HepG2 (cell line): ENCODE measurements around the gene PIP5K1C. TPM values are rescaled to one million over a fixed set of nuclear protein-coding genes. Genes with fewer than 3 reads are reported as not detected.
A peak's percentile ranks its signal among the peaks of the same experiment; 100 is the strongest.

Source experiments
- AKNA ChIP-seq: sonication (generic); formaldehyde crosslinking; IDR thresholded peaks from 2 replicates; pipeline ENCODE4 v1.4.0; 2020; ENCODE audit warnings: missing genetic modification reagents, borderline replicate concordance
- ARID3A ChIP-seq: IDR thresholded peaks from 2 replicates; pipeline ENCODE4 v1.6.1; 2012; ENCODE audit warnings: low read depth, low read length, improper control_type of control experiment
- ARNT ChIP-seq: fragments of 450-650 bp; IDR thresholded peaks from 2 replicates; pipeline ENCODE4 v1.6.1; 2017
- CBX2 ChIP-seq, 2 experiments: fragments of 200-600 bp in 1 of 2; sonication (generic); formaldehyde crosslinking in 1 of 2; IDR thresholded peaks; 2 replicates each; pipeline versions ENCODE4 v1.7.0 to v1.8.1; 2018 to 2022; ENCODE audit warnings: low read depth in 2 of 2, low read length in 1 of 2, mild to moderate bottlenecking in 1 of 2, missing genetic modification reagents in 1 of 2
- FOSL1 ChIP-seq: sonication (generic); formaldehyde crosslinking; IDR thresholded peaks from 2 replicates; pipeline ENCODE4 v1.9.0; 2021; ENCODE audit warnings: missing genetic modification reagents, borderline replicate concordance
- FOXO1 ChIP-seq: sonication (generic); formaldehyde crosslinking; IDR thresholded peaks from 2 replicates; pipeline ENCODE4 v1.4.0; 2020; ENCODE audit warnings: missing genetic modification reagents
- HHEX ChIP-seq: IDR thresholded peaks from 2 replicates; pipeline ENCODE4 v1.6.1; 2016; ENCODE audit warnings: control low read depth
- IKZF1 ChIP-seq: fragments of 450-650 bp; IDR thresholded peaks from 2 replicates; pipeline ENCODE4 v1.7.1; 2016
- JUN ChIP-seq: sonication (generic); formaldehyde crosslinking; IDR thresholded peaks from 2 replicates; pipeline ENCODE4 v1.4.0; 2020; ENCODE audit warnings: mild to moderate bottlenecking, missing genetic modification reagents
- MTERF4 ChIP-seq: sonication (generic); formaldehyde crosslinking; IDR thresholded peaks from 2 replicates; pipeline ENCODE4 v1.8.0; 2023; ENCODE audit warnings: mild to moderate bottlenecking, missing genetic modification reagents
- NFIC ChIP-seq: IDR thresholded peaks from 2 replicates; pipeline ENCODE4 v1.6.1; 2012; ENCODE audit warnings: mild to moderate bottlenecking, low read length, inconsistent platforms
- STAG1 ChIP-seq: sonication (generic); formaldehyde crosslinking; IDR thresholded peaks from 2 replicates; pipeline ENCODE4 v1.4.0; 2020; ENCODE audit warnings: missing genetic modification reagents
- TBP ChIP-seq: sonication (generic); formaldehyde crosslinking; IDR thresholded peaks from 2 replicates; pipeline ENCODE4 v1.5.0; 2020; ENCODE audit warnings: missing genetic modification reagents
- ZFP36 ChIP-seq: fragments of 150-350 bp; IDR thresholded peaks from 2 replicates; pipeline ENCODE4 v1.6.1; 2018; ENCODE audit warnings: borderline replicate concordance, low read length, low read depth; ENCODE audit not compliant: partially characterized antibody
- ZFX ChIP-seq: sonication (generic); formaldehyde crosslinking; IDR thresholded peaks from 2 replicates; pipeline ENCODE4 v1.4.0; 2020; ENCODE audit warnings: mild to moderate bottlenecking, low read depth, missing genetic modification reagents, moderate library complexity
- ZNF543 ChIP-seq: sonication (generic); formaldehyde crosslinking; IDR thresholded peaks from 2 replicates; pipeline ENCODE4 v1.4.0; 2020; ENCODE audit warnings: mild to moderate bottlenecking, missing genetic modification reagents
- ZNF670 ChIP-seq: sonication (generic); formaldehyde crosslinking; IDR thresholded peaks from 2 replicates; pipeline ENCODE4 v1.8.0; 2022; ENCODE audit warnings: mild to moderate bottlenecking, missing genetic modification reagents, borderline replicate concordance
- ZNF724P ChIP-seq: sonication (generic); formaldehyde crosslinking; IDR thresholded peaks from 2 replicates; pipeline ENCODE4 v1.8.0; 2022; ENCODE audit warnings: missing genetic modification reagents, borderline replicate concordance
- ZNF768 ChIP-seq: sonication (generic); formaldehyde crosslinking; IDR thresholded peaks from 2 replicates; pipeline ENCODE4 v1.4.0; 2020; ENCODE audit warnings: missing genetic modification reagents
- ZNF800 ChIP-seq: sonication (generic); formaldehyde crosslinking; IDR thresholded peaks from 2 replicates; pipeline ENCODE4 v1.4.0; 2020; ENCODE audit warnings: missing genetic modification reagents
- ZSCAN21 ChIP-seq: sonication (generic); formaldehyde crosslinking; IDR thresholded peaks from 2 replicates; pipeline ENCODE4 v1.8.0; 2022; ENCODE audit warnings: mild to moderate bottlenecking, missing genetic modification reagents, moderate library complexity, borderline replicate concordance
- polyA plus RNA-seq, 8 experiments: library from polyadenylated mRNA; depleted of rRNA in 3 of 8; stranded (reverse) in 7 of 8; unstranded in 1 of 8; fragments of >200 nt; fragmentation: Illumina TruSeq in 4 of 8; extraction: Trizol in 4 of 8; gene quantifications; 2 replicates each; pipeline versions ENCODE4 v1.2.1 to v1.2.3, GENCODE V29; 2011 to 2016; ENCODE audit warnings: low read depth in 4 of 8, missing spikeins in 1 of 8, mixed read lengths in 1 of 8; ENCODE audit not compliant: insufficient read depth in 1 of 8
- total RNA-seq, 5 experiments: library from RNA; depleted of rRNA; stranded (reverse); fragments of >200 nt; fragmentation: Illumina TruSeq; extraction: Trizol; gene quantifications; 2 replicates each; pipeline ENCODE4 v1.2.3, GENCODE V29; 2016; ENCODE audit warnings: low read depth in 1 of 5

PIP5K1C gene
- total and polyA plus RNA-seq, 2 of the 13 experiments (the other 11 are each of a cell fraction or from before 2014, with no cell fraction given) = 3.6 to 4.3 TPM

GRCh38 chr19:3692141-3693024, 7.9 kb downstream of the PIP5K1C start (continued):
- no peak for TF ChIP-seq ZNF800 (CRISPR knock-in tag)
- TF ChIP-seq ZSCAN21 (CRISPR knock-in tag) = no peak
- no peak for TF ChIP-seq AKNA (CRISPR knock-in tag)
- TF ChIP-seq NFIC = no peak
- no peak for TF ChIP-seq ARNT
- TF ChIP-seq FOSL1 (CRISPR knock-in tag) = no peak
- no peak for TF ChIP-seq ZFX
- TF ChIP-seq HHEX (CRISPR knock-in tag) = no peak
- TF ChIP-seq ZNF768 (CRISPR knock-in tag) = no peak
- TF ChIP-seq ARID3A = no peak
- peak; percentile 47 for TF ChIP-seq ZFP36
- TF ChIP-seq ZNF724P (CRISPR knock-in tag) = no peak
- TF ChIP-seq IKZF1 = no peak
- TF ChIP-seq MTERF4 (CRISPR knock-in tag) = no peak
- TF ChIP-seq JUN (CRISPR knock-in tag) = no peak
- TF ChIP-seq ZNF543 (CRISPR knock-in tag) = no peak
- TF ChIP-seq TBP = no peak
- TF ChIP-seq ZNF670 (CRISPR knock-in tag) = no peak
- no peak for TF ChIP-seq FOXO1 (CRISPR knock-in tag)
- TF ChIP-seq STAG1 (CRISPR knock-in tag) = 0 out of 2 replicates have a peak, but pooled peaks have one; percentile 8
- no peak for TF ChIP-seq CBX2 (IDR thresholded peaks at IDR 0.05; ENCODE audit: low read depth, low read length)
- TF ChIP-seq CBX2 (CRISPR knock-in tag; IDR thresholded peaks at IDR 0.05; ENCODE audit: low read depth) = no peak
